MCF 10A (cell line): ENCODE measurements around the gene ABCA9. TPM values are rescaled to one million over a fixed set of nuclear protein-coding genes. Genes with fewer than 3 reads are reported as not detected.

Experiments
- BruUV-seq: library from RNA; stranded (reverse); fragments of 400-500 nt; replicated peaks from 2 replicates; lab custom pipeline; 2021; lab: Mats Ljungman, UMichigan
- CTCF ChIA-PET: fragments of 300-600 bp; sonication (Branson Sonifier 250); formaldehyde crosslinking; extraction: SDS; loops from one replicate; lab custom pipeline; 2021; ENCODE audit warnings: antibody characterized with exemption, inconsistent platforms; lab: Yijun Ruan, JAX
- POLR2A ChIA-PET: fragments of 300-600, 350-650 bp; sonication (Branson Sonifier 250); formaldehyde crosslinking; extraction: SDS; loops from one replicate; lab custom pipeline; 2020; ENCODE audit warnings: antibody characterized with exemption, inconsistent platforms; lab: Yijun Ruan, JAX
- DNase-seq: peaks from one replicate; pipeline ENCODE4 v3.0.0-alpha.2; 2018; ENCODE audit not compliant: unreplicated experiment
- H3K27ac Mint-ChIP-seq: one replicate; pipeline ENCODE4 v1.8.0; 2022; ENCODE audit warnings: mild to moderate bottlenecking, low read depth, mixed read lengths; ENCODE audit not compliant: unreplicated experiment
- H3K27me3 Mint-ChIP-seq: one replicate; pipeline ENCODE4 v1.8.0; 2022; ENCODE audit warnings: mixed read lengths; ENCODE audit not compliant: insufficient read depth, unreplicated experiment
- H3K36me3 Mint-ChIP-seq: one replicate; pipeline ENCODE4 v1.8.0; 2022; ENCODE audit warnings: mild to moderate bottlenecking, moderate library complexity, mixed read lengths; ENCODE audit not compliant: insufficient read depth, unreplicated experiment
- H3K4me1 Mint-ChIP-seq: one replicate; pipeline ENCODE4 v1.8.0; 2022; ENCODE audit warnings: mixed read lengths; ENCODE audit not compliant: insufficient read depth, unreplicated experiment
- H3K4me3 Mint-ChIP-seq: one replicate; pipeline ENCODE4 v1.8.0; 2022; ENCODE audit warnings: mild to moderate bottlenecking, moderate library complexity, mixed read lengths; ENCODE audit not compliant: unreplicated experiment
- H3K9me3 Mint-ChIP-seq: one replicate; pipeline ENCODE4 v1.8.0; 2022; ENCODE audit warnings: mixed read lengths; ENCODE audit not compliant: unreplicated experiment
- intact Hi-C: fragments of 100-400 bp; cut with micrococcal nuclease; formaldehyde crosslinking; loops from 2 replicates; pipeline ENCODE4 v1.14.1; 2022
- total RNA-seq: library from RNA; stranded (reverse); gene quantifications from 2 replicates; pipeline ENCODE4 v1.2.3, GENCODE V29; 2022
- TF ChIP-seq, protein P1 (sequence below): fragments of 200-600 bp; IDR thresholded peaks from one replicate; pipeline ENCODE4 v1.8.0; 2022; ENCODE audit warnings: antibody characterized with exemption, mild to moderate bottlenecking; ENCODE audit not compliant: unreplicated experiment

Gene ABCA9
- total RNA-seq, 1 experiment from 2014 or later: 7.8 TPM

DNA sequence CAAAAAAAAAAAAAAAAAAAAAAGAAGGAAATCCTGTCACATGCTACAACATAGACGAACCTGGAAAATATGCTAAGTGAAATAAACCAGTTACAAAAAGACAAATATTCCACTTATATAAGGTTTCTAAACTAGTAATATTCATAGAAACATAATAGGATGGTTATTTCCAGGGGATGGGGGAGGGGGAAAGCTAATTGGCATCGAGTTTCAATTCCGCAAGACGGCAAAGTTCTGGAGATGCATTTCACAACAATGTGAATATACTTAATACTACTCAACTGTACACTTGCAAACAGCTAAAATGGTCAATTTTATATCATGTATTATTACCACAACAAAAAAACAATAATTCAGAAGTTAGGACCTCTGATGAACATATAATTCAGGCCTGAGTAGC is 37.9 kb upstream of the ABCA9 start:
- TF ChIP-seq, protein P1, sequence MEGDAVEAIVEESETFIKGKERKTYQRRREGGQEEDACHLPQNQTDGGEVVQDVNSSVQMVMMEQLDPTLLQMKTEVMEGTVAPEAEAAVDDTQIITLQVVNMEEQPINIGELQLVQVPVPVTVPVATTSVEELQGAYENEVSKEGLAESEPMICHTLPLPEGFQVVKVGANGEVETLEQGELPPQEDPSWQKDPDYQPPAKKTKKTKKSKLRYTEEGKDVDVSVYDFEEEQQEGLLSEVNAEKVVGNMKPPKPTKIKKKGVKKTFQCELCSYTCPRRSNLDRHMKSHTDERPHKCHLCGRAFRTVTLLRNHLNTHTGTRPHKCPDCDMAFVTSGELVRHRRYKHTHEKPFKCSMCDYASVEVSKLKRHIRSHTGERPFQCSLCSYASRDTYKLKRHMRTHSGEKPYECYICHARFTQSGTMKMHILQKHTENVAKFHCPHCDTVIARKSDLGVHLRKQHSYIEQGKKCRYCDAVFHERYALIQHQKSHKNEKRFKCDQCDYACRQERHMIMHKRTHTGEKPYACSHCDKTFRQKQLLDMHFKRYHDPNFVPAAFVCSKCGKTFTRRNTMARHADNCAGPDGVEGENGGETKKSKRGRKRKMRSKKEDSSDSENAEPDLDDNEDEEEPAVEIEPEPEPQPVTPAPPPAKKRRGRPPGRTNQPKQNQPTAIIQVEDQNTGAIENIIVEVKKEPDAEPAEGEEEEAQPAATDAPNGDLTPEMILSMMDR: no peak
- Mint-ChIP-seq H3K27me3 (no peaks in the 10 kb centered on the region), H3K4me3 (no peak overlapping the region), H3K36me3 (peaks cover 40% of the 10 kb centered on the region), H3K4me1 (no peaks in the 10 kb centered on the region), H3K27ac (no peak overlapping the region), H3K9me3 (no peaks in the 10 kb centered on the region)
- ChIA-PET POLR2A (interaction anchor here (0.9 kb wide), 1 partner anchor 8 kb away, joined by 3 read pairs; no protein-coding TSS in a partner anchor), CTCF (interaction anchor here (1.1 kb wide), 1 partner anchor 18 kb away, joined by 3 read pairs; no protein-coding TSS in a partner anchor)
- intact Hi-C loops: no loop called here
- BruUV-seq: no TSS peak
- DNase-seq: no peak

DNA sequence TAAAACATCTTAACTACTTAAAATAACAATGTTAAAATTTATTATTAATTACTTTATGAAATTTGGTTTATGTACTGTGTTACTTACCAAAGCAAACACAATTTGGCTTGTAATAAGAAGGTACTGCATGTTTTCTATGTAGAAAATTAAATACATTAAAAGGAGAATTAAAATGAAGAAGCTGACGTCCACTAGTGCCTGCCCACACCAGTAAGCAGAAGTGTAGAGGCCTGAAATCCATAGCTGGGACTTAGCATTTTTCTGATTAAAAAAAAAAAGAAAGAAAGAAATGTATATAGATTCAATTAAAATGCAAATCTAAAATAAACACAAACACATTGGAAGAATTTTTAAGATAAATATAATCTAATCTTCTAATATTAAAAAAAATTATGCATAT is 35.8 kb upstream of the ABCA9 start:
- DNase-seq: no peak
- ChIA-PET CTCF (interaction anchor here (0.6 kb wide), 1 partner anchor 145 kb away, joined by 3 read pairs; no protein-coding TSS in a partner anchor), POLR2A (interaction anchor here (0.6 to 1.4 kb wide), 2 partner anchors 9 to 1174 kb away, joined by 3 read pairs; no protein-coding TSS in a partner anchor)
- H3K27ac Mint-ChIP-seq: no peak overlapping the region
- TF ChIP-seq, protein P1: no peak
- BruUV-seq: no TSS peak
- H3K4me1 Mint-ChIP-seq: no peaks in the 10 kb centered on the region
- H3K4me3 Mint-ChIP-seq: no peak overlapping the region
- H3K36me3 Mint-ChIP-seq: peaks cover 40% of the 10 kb centered on the region
- no peaks in the 10 kb centered on the region for H3K27me3 Mint-ChIP-seq
- no peaks in the 10 kb centered on the region for H3K9me3 Mint-ChIP-seq
- intact Hi-C loops: no loop called here

DNA sequence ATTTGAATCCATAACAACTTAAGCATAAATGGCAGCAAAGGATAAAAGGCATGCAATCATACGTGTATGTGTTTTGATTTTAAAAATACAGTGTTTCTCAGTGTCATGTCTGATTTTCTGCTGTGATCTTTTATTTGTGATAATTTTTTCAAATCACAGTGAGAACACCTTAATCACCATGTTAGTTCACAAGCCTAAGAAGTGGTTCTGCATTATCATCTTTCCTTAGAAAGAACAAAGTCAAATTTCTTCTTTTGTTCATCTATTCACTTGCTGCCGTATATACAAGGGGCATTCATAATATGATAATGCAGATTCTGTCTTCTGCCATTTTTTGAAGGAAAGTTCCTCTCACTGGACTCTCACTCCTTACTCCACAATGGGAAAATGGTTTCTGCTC is 33.3 kb upstream of the ABCA9 start:
- BruUV-seq: no TSS peak
- Mint-ChIP-seq H3K4me1 (no peaks in the 10 kb centered on the region), H3K4me3 (no peak overlapping the region), H3K27me3 (no peaks in the 10 kb centered on the region), H3K27ac (no peak overlapping the region), H3K36me3 (peaks cover 35% of the 10 kb centered on the region), H3K9me3 (no peaks in the 10 kb centered on the region)
- ChIA-PET CTCF (interaction anchor here (0.8 kb wide), 1 partner anchor 1983 kb away, joined by 4 read pairs; no protein-coding TSS in a partner anchor), POLR2A (no interaction called here)
- TF ChIP-seq, protein P1: no peak
- intact Hi-C loops: no loop called here
- no peak for DNase-seq

DNA sequence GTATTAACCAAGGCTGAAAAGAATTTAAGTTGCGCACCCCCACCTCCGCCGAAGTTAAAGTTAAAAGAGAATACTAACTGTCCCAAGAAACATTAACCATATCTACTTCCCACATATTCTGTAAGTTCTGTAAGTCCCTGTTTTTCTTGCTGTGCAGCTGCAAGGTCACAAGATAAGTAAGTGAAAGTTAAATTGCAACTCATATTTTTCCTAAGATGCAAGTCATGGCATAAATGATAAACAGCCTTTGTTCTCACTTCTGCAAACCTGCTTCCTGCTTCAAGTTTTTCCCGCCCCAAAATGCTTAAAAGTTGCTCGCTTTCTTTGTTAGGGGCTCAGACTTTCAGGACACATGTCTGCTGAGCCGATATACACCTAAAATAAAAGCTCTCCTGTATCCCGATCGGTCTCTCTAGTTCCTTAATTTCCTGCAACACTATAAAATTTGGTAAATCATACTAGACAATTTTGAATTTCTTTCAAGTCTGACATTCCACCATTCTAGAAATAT is 32.6 kb upstream of the ABCA9 start:
- Mint-ChIP-seq H3K36me3 (peaks cover 35% of the 10 kb centered on the region), H3K27me3 (no peaks in the 10 kb centered on the region), H3K4me3 (no peak overlapping the region), H3K27ac (no peak overlapping the region), H3K9me3 (no peaks in the 10 kb centered on the region), H3K4me1 (no peaks in the 10 kb centered on the region)
- TF ChIP-seq, protein P1: no peak
- ChIA-PET POLR2A (no interaction called here), CTCF (interaction anchor here (0.8 kb wide), 1 partner anchor 1984 kb away, joined by 4 read pairs; no protein-coding TSS in a partner anchor)
- no TSS peak for BruUV-seq
- intact Hi-C loops: no loop called here
- no peak for DNase-seq
